ENCODE data around the gene UEVLD.

Gene UEVLD

DNA sequence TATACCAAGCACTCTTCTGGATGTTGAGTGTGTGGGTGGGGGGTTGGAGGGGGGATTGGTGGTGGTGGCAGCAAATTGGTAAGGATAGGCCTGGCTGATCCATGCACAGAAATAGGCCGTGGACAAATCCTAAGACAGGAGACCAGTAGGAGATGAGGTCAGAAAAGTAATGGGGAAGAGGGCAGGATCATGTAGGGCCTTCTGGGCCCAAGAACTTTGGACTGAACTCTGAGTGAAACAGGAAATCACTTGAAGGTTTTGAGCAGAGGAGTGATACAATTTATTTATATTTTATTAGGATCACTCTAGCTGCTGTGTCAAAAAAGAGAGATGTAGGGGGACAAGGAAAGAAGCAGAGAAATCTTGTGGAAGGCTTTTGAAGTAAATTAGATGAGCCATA lies 90.5 kb downstream of the UEVLD start:
- DNase-seq (ENCODE audit: low read depth) = no peak

DNA sequence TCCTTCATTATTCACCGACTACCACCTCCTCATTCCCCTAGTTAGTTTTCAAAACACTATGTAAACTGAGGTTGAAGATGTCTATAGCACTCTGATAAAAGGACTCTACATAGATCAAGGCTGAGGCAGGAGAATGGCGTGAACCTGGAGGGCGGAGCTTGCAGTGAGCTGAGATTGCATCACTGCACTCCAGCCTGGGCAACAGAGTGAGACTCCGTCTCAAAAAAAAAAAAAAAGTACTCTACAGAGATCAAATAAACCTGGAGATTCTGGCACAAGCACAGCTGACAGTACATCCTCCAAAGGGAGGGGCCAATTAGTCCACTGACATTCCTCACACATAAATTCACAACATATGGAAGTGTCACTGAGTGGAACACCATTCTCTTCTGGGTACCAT lies 92.8 kb downstream of the UEVLD start:
- DNase-seq (ENCODE audit: low read depth) = no peak

DNA sequence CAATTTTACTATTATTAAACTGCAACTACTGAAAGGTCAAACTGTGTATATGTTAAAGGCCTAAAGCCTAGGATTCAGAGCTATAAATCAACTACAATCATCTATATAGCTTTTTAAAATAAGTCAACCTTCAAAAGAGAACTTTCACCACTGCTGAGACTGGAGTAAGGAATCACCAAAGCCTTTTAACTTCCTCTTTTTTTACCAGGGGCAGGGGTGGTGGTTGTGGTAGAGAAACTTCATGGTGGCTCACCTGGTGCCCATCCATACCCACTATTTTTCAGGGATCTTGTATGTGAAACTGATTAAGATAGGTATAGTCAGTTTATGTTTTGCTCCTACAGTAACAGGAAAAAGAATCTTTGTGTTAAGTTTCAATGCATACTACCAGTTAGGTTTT lies 93.3 kb downstream of the UEVLD start:
- no peak for DNase-seq (ENCODE audit: low read depth)

DNA sequence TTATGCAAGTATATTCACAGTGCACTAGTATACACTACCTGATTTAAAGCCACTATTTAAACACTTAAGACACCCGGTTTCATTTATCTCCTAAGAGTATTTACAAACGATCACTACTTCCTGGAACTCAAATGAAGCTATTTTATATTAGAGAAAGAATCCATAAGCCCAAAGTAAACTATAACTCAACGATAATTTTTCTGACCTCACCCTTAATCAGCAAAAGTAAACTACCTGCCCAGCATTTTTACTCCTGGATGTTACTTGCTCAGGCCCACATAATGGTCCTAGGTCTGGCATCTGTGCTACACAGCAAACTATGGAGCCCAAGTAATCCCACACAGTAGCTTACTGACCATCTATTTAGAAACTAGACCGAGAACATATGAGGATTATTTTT lies 95.2 kb downstream of the UEVLD start:
- no peak for DNase-seq (ENCODE audit: low read depth)

DNA sequence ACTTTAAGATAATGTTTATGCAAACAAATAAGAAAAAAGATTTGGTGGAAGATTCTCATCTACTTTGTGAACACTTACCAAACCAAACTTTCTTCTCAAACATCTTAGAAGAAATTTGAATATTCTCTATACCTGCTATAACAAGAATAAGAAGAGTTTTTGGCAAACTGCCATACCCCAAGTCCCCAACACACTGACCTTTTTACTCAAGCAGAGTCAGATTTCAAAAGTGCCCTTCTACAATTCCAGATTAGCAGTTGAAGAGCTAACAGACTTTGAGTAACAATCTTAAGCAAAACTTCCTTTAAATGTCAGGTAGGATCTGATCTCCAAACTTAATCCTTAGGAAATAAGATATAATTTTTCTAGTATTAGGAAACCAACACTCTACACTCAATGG lies 95.6 kb downstream of the UEVLD start:
- DNase-seq (ENCODE audit: low read depth) = no peak

DNA sequence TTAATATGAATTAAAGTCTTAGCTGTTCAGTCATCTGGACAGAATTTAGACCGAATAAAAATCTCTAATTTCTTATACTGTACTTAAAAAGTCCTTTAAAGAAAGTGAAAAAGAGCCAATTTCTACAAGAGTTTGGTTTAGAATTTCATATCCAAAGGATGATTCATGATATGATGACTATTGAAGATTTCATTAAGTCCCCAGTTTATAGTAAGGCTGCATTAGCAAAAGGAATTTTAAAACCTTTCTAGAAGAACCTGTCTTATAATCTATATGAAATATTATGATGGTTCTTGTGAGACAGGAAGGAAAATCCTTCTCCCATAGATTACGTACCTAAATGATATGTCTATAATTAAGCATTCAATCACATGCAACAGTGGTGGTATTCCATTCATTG lies 96.6 kb downstream of the UEVLD start:
- no peak for DNase-seq (ENCODE audit: low read depth)

DNA sequence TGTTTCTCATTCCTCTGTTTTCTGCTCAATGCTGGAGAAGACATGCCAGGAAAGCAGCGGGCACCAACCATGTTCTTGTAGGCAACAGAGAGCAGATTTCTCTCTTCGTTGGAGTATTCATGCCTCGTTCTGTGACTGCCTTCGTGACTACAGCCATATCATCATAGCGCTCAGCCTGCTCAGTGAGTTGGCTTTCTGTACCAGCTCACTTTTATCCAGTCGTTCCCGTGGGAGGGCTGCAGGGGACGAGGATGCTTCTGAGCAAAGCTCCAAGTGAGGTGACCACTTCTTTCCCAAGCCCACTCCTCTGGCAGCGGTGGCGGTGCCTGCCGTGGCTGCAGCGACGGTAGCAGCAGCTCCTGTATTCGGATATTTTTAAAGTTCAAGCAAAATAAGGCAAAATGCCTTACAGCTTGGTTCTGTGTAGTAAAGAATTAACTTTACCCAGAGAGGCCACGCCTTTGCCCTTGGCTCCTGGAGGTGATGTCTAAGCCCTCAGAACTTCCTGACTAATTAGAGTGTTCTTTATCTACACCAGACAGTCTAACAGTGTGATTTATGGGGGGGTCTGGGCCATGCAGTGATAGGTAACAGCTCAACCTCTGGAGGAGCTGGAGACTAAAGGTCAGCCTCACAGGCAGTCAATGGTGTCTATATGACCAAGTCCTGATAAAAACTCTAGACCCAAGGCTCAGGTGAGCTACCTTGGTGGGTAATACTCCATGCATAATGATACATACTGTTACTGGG lies 97.6 kb downstream of the UEVLD start:
- DNase-seq (ENCODE audit: low read depth) = no peak

DNA sequence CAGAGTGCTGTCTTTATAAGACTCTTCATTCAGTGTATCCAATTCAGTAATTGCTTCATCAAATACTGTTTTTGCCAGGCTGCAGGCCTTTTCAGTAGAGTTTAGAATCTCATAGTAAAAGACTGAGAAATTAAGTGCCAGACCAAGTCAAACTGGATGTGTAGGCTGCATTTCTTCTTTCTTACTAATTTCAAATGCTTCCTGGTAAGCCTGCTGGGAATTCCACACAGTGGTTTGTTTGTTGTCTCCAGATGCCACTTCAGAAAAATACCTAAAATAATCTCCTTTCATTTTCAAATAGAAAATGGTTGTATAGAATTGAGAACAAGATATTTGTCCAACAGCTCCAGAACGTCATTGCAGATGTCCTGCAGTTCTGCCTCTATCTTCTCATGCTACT lies 98.2 kb downstream of the UEVLD start:
- DNase-seq (ENCODE audit: low read depth) = no peak

DNA sequence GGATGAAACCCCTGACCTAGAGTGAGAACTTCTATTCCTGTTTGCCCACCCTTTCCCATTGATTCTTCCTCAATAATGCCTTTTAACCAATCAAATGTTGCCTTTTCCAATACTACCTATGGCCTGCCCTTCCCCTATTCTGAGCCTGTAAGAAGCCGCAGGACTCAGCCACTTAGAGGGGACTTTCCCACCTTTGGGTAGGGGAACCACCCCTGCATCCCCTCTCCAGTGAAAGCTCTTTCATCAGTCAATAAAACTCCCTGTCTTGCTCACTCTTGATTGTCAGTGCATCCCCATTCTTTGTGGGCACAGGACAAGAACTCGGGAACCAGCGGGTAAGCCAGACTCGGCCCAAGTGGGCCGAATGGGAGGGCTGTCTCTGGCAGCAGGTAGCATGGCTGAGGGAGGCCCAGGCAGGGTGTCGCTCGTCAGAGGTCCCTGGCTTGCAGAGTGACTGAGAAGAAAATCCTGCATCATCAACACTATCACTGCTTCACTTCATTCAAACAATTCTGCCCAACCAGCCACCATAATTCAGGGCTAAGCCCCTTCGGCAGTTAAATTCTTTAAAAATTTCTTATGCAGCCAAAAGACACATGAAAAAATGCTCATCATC lies 102.5 kb downstream of the UEVLD start:
- DNase-seq (ENCODE audit: low read depth) = no peak
